Gastroesophageal sphincter (tissue), 3 donors: ENCODE data around the gene ORC2.

Experiments used
- EP300 ChIP-seq: sonication (generic); formaldehyde crosslinking; IDR thresholded peaks from one replicate; pipeline ENCODE4 v1.6.1; 2017; ENCODE audit warnings: antibody characterized with exemption, mild to moderate bottlenecking
- POLR2A ChIP-seq, 2 donors: fragments of 450-650 bp; IDR thresholded peaks; one replicate each; pipeline ENCODE4 v1.6.1; 2017; ENCODE audit warnings: antibody characterized with exemption in 2 of 2, mild to moderate bottlenecking in 2 of 2, moderate library complexity in 1 of 2
- TF ChIP-seq, protein P1 (sequence below), 4 experiments: fragments of 200-600 bp in 2 of 4; fragments of 450-650 bp in 2 of 4; sonication (generic) in 1 of 4; IDR thresholded peaks; one replicate each; pipeline ENCODE4 v1.5.1; 2017 to 2019; ENCODE audit warnings: antibody characterized with exemption in 4 of 4, mild to moderate bottlenecking in 2 of 4, moderate library complexity in 2 of 4

DNA sequence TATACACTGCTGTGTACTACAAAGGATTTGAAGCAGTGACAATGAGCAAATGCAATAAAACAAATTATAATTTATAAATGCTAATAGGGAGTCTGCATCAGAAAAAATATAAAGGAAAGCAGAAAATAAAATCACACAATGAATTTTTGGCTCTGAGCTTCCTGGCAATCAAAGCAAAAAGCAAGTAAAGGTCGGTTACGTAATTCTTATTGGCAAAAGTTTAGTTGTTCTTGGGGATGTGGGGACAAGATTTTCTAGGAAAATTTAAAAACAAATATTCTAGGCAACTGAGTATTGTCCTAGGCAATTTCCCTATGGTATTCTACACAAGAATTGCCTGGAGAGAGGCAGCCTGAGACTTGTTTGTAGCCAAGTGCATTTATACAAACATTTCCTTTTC, 1.8 kb downstream of the ORC2 start:
- TF ChIP-seq, protein P1, sequence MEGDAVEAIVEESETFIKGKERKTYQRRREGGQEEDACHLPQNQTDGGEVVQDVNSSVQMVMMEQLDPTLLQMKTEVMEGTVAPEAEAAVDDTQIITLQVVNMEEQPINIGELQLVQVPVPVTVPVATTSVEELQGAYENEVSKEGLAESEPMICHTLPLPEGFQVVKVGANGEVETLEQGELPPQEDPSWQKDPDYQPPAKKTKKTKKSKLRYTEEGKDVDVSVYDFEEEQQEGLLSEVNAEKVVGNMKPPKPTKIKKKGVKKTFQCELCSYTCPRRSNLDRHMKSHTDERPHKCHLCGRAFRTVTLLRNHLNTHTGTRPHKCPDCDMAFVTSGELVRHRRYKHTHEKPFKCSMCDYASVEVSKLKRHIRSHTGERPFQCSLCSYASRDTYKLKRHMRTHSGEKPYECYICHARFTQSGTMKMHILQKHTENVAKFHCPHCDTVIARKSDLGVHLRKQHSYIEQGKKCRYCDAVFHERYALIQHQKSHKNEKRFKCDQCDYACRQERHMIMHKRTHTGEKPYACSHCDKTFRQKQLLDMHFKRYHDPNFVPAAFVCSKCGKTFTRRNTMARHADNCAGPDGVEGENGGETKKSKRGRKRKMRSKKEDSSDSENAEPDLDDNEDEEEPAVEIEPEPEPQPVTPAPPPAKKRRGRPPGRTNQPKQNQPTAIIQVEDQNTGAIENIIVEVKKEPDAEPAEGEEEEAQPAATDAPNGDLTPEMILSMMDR (IDR thresholded peaks at IDR 0.05): no peak
- TF ChIP-seq EP300 (no peak), POLR2A (IDR thresholded peaks at IDR 0.05) (no peak)
